T-helper 17 cell (primary cell): Measurements from ENCODE around the gene WDR19. TPM values are rescaled to one million over a fixed set of nuclear protein-coding genes. Genes with fewer than 3 reads are reported as not detected.
"Not testable (repeated sequence)": the region's sequence is repeated elsewhere in the genome, so short reads cannot be mapped to it uniquely, and the experiment has no call there.

Experiments
- ATAC-seq: fragments of 150-1000 bp; cut with Tn5 transposase; 2 replicates; pipeline ENCODE4 v1.10.0; 2021; ENCODE audit warnings: mild to moderate bottlenecking, moderate library complexity
- DNase-seq, 3 donors: peaks; one replicate each; pipeline versions ENCODE4 v3.0.0 to v3.0.0-alpha.2; 2020 to 2021
- H3K9me3 ChIP-seq: one replicate; pipeline ENCODE4 v1.7.0; 2013; ENCODE audit warnings: low read length, mild to moderate bottlenecking; ENCODE audit not compliant: control insufficient read depth, poor library complexity, severe bottlenecking
- H3K27ac Mint-ChIP-seq: one replicate; pipeline ENCODE4 v1.8.0; 2022; ENCODE audit warnings: mild to moderate bottlenecking, moderate library complexity, mixed read lengths
- H3K27me3 Mint-ChIP-seq: one replicate; pipeline ENCODE4 v1.8.0; 2022; ENCODE audit warnings: mixed read lengths
- H3K36me3 Mint-ChIP-seq: one replicate; pipeline ENCODE4 v1.8.0; 2022; ENCODE audit warnings: low read depth, mixed read lengths
- H3K4me1 Mint-ChIP-seq: one replicate; pipeline ENCODE4 v1.8.0; 2022; ENCODE audit warnings: mild to moderate bottlenecking, mixed read lengths
- H3K4me3 Mint-ChIP-seq: one replicate; pipeline ENCODE4 v1.8.0; 2022; ENCODE audit warnings: mild to moderate bottlenecking, moderate library complexity, mixed read lengths
- total RNA-seq, 4 donors: library from RNA in 2 of 4; stranded (reverse) in 2 of 4; gene quantifications; one replicate each; pipeline ENCODE4 v1.2.3 and lab custom pipeline; 2022 to 2026

WDR19 gene
- total RNA-seq, 2 donors from 2014 or later, result 14.1 to 15.5 TPM

DNA sequence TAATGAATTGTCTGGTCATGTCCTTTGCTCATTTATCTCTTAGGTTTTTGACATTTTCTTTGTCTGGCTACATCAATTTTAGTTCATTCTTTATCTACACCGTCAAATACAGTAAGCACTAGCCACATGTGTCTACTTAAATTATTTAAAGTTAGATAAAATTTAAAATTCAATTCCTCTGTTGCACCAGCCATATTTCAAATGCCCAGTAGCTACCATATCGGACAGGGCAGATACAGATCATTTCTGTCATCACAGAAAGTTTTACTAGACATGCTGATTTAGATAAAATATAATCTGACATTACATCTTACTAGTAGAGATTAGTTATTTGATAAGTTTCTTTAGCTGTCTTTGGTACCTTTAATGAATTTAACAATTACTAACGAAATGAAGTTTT lies 61.1 kb downstream of the WDR19 start:
- Mint-ChIP-seq H3K36me3 (peaks cover 4% of the 10 kb centered on the region), H3K4me1 (no peaks in the 10 kb centered on the region), H3K27ac (no peak overlapping the region), H3K4me3 (no peak overlapping the region), H3K27me3 (no peaks in the 10 kb centered on the region)
- no peak for ATAC-seq
- H3K9me3 ChIP-seq, result no peaks in the 10 kb centered on the region
- DNase-seq, result no peak

DNA sequence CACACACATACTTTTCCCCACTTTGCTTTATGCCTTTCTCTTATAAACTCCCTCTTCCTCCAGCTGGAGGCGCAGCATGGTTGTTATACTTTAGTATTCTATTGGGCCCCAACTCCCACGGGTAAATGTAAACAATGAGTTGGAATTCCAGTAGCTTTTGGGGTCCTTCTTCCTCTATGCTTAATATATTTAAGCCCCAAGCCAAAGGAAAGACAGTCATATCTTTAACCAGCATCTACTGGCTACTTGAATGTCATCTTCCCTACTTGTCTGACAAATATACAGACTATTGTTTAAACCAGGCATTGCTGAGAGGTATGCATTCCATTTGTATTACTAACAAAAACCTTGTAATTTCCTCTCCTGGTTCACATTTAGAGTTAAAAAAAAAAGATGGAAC lies 72.9 kb downstream of the WDR19 start:
- DNase-seq (no peak), ATAC-seq (no peak)
- no peaks in the 10 kb centered on the region for H3K9me3 ChIP-seq
- Mint-ChIP-seq H3K4me3 (no peak overlapping the region), H3K36me3 (peaks cover 2% of the 10 kb centered on the region), H3K27ac (no peak overlapping the region), H3K4me1 (peaks cover 2% of the 10 kb centered on the region), H3K27me3 (no peaks in the 10 kb centered on the region)

DNA sequence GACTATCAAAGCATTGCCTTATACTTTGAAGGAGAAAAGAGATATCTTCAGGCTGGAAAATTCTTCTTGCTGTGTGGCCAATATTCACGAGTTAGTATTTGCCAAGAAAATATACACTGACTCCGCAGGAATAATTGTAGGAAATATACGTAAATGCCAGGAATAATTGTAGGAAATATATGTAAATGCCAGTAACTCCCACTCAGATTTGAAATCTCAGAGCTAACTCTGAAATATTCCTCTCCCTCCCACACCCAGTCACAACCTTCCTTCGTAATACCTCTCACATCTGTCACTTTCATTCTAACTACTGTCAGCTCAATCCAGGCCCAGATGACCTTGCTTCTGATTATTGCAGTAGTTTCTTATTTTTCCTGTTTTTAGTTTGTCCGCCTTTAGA lies 73.5 kb downstream of the WDR19 start:
- no peaks in the 10 kb centered on the region for H3K9me3 ChIP-seq
- DNase-seq (no peak), ATAC-seq (no peak)
- H3K4me3 Mint-ChIP-seq, result no peak overlapping the region
- no peak overlapping the region for H3K27ac Mint-ChIP-seq
- H3K36me3 Mint-ChIP-seq, result peaks cover 2% of the 10 kb centered on the region
- H3K4me1 Mint-ChIP-seq, result peaks cover 2% of the 10 kb centered on the region
- no peaks in the 10 kb centered on the region for H3K27me3 Mint-ChIP-seq

DNA sequence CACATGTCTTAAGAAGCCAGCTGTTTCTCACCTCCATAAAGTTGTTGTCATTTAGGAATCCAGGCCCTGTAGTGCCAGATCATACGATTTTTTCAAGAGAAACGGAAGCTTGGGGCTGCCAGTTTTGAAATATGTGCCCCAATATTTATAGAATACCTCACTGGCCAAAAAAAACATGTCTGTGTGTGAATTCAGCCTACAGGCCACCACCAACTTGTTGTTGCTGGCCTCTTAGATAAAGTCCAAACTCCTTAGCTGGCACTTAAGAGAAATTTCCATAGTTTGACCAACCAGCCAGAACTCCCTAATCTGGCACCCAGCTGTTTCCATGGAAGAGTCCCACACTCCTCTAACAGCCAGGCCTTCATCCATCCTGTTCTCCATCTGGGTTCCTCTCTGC lies 74.1 kb downstream of the WDR19 start:
- H3K27me3 Mint-ChIP-seq, result no peaks in the 10 kb centered on the region
- H3K4me3 Mint-ChIP-seq, result no peak overlapping the region
- no peak for ATAC-seq
- H3K4me1 Mint-ChIP-seq, result peaks cover 2% of the 10 kb centered on the region
- H3K27ac Mint-ChIP-seq, result no peak overlapping the region
- peaks cover 2% of the 10 kb centered on the region for H3K36me3 Mint-ChIP-seq
- no peaks in the 10 kb centered on the region for H3K9me3 ChIP-seq
- no peak for DNase-seq

DNA sequence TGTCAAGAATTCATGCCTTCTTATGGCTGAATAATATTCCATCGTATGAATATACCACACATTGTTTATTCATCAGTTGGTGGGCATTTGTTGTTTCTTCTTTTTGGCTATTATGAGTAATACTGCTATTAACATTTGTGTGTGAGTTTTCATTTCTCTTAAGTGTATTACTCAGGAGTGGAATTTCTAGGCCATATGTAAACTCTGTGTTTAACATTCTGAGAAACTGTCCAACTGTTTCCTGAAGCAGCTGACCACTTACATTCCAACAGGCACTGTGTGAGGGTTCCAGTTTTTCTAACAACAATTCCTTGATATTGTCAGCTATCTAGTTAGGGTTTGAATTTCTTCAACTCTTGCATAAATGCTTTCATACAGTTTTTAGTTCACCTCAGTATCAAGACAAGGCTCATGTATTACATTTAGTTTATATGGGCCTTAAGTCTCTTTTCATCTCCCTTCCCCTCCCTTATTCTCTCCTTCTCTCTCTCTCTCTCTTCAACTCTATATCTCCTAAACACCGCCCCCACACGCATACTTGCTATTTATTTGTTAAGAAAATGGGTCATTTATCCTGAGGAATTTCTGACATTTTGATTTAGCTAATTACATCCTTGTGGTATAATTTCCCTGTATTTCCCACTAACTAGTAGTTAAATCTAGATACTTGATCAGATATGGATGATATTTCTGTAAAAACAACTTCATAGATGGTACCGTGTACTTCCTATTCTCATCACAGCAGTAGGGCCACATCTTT lies 77.4 kb downstream of the WDR19 start:
- Mint-ChIP-seq H3K4me3 (no peak overlapping the region), H3K27me3 (no peaks in the 10 kb centered on the region), H3K36me3 (peaks cover 9% of the 10 kb centered on the region), H3K4me1 (peaks cover 6% of the 10 kb centered on the region), H3K27ac (no peak overlapping the region)
- ATAC-seq (no peak), DNase-seq (no peak)
- no peaks in the 10 kb centered on the region for H3K9me3 ChIP-seq

DNA sequence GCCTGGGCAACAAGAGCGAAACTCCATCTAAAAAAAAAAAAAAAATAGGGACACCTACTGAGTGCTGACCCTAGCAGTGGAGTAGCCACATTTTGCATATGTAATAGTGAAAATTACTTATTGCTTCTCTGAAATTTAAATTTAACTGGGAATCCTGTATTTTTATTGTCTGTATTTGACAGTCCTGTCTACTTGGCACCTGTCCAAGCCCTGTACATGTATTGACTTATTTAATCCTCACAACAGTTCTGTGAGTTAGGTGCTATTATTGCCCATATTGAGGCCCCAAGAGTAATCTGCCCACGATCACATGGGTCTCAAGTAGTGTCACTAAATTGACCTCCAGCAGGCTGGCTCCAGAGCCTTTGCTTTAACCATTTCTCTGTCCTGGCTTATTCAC lies 81.6 kb downstream of the WDR19 start:
- no peaks in the 10 kb centered on the region for H3K27me3 Mint-ChIP-seq
- no peak overlapping the region for H3K4me3 Mint-ChIP-seq
- no peak for ATAC-seq
- DNase-seq, result no peak
- H3K9me3 ChIP-seq, result no peaks in the 10 kb centered on the region
- peaks cover 7% of the 10 kb centered on the region for H3K36me3 Mint-ChIP-seq
- peaks cover 4% of the 10 kb centered on the region for H3K4me1 Mint-ChIP-seq
- H3K27ac Mint-ChIP-seq, result no peak overlapping the region

DNA sequence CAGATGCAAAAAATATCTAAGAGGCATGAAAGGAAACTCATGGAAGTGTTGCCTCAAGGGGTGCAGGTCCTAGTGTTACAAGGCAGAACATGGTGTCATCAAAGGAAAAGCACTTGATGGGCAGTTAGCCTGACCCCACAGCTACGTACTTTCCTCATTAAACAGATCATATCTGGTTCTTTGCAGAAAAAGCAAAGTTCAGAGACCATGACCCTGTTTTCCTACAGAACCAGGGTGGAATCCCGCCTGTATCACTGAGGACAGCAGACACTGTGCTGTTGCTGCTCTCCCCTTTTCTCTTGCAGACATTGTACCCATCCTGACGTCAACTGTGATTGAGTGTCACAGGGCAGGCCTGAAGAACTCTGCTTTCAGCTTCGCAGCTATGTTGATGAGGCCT lies 92.2 kb downstream of the WDR19 start:
- no peak for ATAC-seq
- H3K9me3 ChIP-seq, result no peaks in the 10 kb centered on the region
- H3K4me1 Mint-ChIP-seq, result no peaks in the 10 kb centered on the region
- no peak overlapping the region for H3K4me3 Mint-ChIP-seq
- H3K36me3 Mint-ChIP-seq, result peaks cover 7% of the 10 kb centered on the region
- H3K27ac Mint-ChIP-seq, result no peak overlapping the region
- DNase-seq, result no peak
- no peaks in the 10 kb centered on the region for H3K27me3 Mint-ChIP-seq

DNA sequence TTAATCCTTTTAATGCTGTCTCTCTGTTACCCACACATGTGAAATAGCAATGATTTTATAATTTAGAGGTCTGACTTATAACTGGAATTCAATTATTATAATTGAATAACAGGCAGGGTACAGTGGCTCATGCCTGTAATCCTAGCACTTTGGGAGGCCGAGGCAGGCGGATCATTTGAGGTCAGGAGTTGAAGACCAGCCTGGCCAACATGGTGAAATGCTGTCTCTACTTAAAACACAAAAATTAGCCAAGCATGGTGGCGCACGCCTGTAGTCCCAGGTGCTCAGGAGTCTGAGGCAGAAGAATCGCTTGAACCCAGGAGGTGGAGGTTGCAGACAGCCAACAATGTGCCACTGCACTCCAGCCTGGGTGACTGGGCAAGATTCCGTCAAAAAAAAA lies 95.3 kb downstream of the WDR19 start:
- not testable (repeated sequence) for H3K4me3 Mint-ChIP-seq, DNase-seq, ATAC-seq, H3K27ac Mint-ChIP-seq, H3K27me3 Mint-ChIP-seq, H3K36me3 Mint-ChIP-seq, H3K4me1 Mint-ChIP-seq, H3K9me3 ChIP-seq

DNA sequence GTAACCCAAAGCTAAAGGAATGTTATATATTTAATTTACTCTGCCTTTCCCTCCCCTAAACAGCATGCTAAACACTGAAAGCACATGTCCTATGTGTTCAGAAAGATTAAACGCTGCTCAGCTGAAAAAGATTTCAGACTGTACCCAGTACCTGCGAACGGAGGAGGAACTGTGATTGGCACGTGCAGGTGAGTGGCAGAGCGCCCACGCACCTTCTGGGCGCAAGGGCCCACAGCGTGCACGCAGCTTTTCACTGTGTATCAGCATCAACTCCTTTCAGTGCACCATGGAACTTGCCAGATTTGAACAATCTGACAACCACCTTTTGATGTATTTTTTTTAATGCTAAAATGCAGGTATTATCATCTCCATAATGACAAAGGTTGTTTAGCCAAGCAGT lies 96.1 kb downstream of the WDR19 start:
- Mint-ChIP-seq H3K4me1 (no peaks in the 10 kb centered on the region), H3K27ac (no peak overlapping the region), H3K4me3 (no peak overlapping the region), H3K27me3 (no peaks in the 10 kb centered on the region), H3K36me3 (peaks cover 2% of the 10 kb centered on the region)
- no peak for ATAC-seq
- no peaks in the 10 kb centered on the region for H3K9me3 ChIP-seq
- DNase-seq, result no peak

DNA sequence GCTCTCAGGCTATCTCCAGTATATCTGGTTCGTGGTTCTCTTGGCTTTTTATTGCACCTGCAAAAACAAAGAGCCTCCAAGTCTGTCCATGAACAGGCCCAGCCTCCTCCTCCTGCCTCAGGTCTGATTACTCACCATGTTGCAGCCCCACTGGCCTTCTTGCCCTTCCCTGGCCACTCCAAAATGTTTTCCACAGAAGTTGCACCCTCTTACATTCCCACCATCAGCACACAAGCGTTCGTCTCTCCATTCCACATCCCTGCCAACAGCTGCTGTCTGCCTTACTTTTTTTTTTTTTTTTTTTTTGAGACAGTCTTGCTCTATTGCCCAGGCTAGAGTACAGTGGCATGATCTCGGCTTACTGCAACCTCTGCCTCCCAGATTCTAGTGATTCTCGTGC lies 97.1 kb downstream of the WDR19 start:
- no peaks in the 10 kb centered on the region for H3K4me1 Mint-ChIP-seq
- H3K4me3 Mint-ChIP-seq, result no peak overlapping the region
- ATAC-seq (no peak), DNase-seq (no peak)
- no peaks in the 10 kb centered on the region for H3K27me3 Mint-ChIP-seq
- no peaks in the 10 kb centered on the region for H3K9me3 ChIP-seq
- peaks cover 2% of the 10 kb centered on the region for H3K36me3 Mint-ChIP-seq
- H3K27ac Mint-ChIP-seq, result no peak overlapping the region

DNA sequence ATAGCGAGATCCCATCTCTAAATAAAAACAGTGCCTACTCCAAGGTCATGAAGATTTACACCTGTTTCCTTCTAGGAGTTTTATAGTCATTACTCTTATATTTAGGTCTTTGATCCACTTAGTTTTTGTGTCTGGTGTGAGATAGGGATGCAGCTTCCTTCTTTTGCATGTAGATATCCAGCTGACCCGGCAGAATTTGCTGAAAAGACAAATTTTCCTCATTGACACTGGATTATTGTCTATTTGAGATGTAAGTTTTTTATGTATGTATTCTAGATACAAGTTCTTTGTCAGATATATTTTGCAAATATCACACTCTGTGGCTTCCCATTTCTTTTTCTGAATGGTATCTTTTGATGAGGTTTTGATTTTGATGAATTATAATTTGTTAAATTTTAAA lies 98.4 kb downstream of the WDR19 start:
- Mint-ChIP-seq H3K4me3 (no peak overlapping the region), H3K27ac (no peak overlapping the region), H3K36me3 (peaks cover 2% of the 10 kb centered on the region), H3K27me3 (no peaks in the 10 kb centered on the region), H3K4me1 (no peaks in the 10 kb centered on the region)
- DNase-seq, result no peak
- ATAC-seq, result no peak
- H3K9me3 ChIP-seq, result no peaks in the 10 kb centered on the region

DNA sequence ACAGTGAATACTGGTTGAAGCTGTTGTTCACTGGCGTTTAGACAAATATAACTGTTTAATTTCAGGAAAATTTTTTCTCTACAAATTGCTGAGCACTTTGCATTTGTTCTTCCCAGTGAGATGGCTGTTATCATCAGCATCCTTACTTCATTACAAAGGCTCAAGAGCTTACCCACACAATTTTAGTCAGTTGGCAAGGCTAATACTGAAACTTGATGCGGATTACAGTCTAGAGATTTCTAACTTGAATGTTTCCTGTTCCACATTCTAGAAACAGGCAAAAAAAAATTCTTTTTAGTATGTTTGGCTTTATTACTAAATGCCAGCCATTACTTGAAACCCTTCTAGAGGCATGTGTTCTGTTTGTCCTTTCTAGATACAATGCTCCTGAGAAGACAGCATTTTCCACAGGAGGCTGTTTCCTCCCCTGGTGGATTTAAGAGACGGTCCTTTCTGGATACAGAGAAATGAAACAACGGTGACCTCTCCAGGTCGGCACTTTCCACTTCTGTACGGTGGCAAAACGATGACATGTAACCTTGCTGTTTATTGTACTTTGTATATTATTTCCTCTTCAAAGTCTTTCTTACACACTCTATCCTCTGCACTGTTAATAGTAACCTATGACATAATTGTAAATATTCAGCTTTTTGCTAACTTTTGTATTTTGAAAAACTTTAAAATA lies 102.9 kb downstream of the WDR19 start:
- Mint-ChIP-seq H3K27ac (peak overlapping the region; percentile 68), H3K4me3 (no peak overlapping the region), H3K27me3 (no peaks in the 10 kb centered on the region), H3K4me1 (peaks cover 7% of the 10 kb centered on the region), H3K36me3 (peaks cover 7% of the 10 kb centered on the region)
- DNase-seq (no peak), ATAC-seq (no peak)
- no peaks in the 10 kb centered on the region for H3K9me3 ChIP-seq

DNA sequence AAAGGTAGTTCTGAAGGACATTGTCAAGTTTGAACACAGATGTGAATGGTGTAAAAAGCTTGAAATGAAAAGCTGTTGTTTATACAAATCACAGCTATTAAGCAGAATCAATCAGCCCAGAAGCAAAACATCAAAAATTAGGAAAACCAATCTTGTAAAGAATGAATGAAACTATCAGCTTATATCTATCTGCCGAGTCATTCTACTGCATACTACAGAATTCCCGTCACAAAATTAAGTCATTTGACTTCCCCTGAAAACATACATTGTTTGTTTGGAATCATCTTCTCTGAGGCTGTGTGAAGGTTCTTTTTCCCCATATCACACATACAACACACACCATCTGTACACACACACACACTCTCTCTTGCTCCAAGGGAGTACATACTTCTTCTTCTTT lies 103.5 kb downstream of the WDR19 start:
- Mint-ChIP-seq H3K4me3 (no peak overlapping the region), H3K27ac (peak overlapping the region; percentile 68), H3K27me3 (no peaks in the 10 kb centered on the region), H3K36me3 (peaks cover 7% of the 10 kb centered on the region), H3K4me1 (peaks cover 7% of the 10 kb centered on the region)
- DNase-seq (no peak), ATAC-seq (no peak)
- H3K9me3 ChIP-seq, result no peaks in the 10 kb centered on the region

DNA sequence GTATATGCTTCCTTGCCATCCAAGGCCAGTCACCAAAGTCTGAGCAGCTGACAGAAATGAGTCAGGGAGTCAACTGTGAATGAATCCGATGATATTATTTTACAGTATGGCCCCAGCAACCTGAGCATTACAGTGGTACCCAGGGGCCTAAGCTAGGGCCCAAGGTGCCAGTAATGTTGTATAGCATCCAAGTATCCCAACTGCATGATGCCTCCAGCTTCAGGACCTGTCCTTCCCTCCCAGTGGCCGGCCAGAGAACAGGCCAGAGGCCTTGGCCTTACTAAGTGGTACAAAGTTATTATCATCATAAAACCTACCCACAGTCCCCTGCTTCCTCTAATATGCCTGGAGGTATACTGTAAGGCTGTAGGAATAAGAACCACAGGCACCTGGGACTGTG lies 103.9 kb downstream of the WDR19 start:
- H3K4me3 Mint-ChIP-seq, result no peak overlapping the region
- H3K9me3 ChIP-seq, result no peaks in the 10 kb centered on the region
- H3K4me1 Mint-ChIP-seq, result peaks cover 7% of the 10 kb centered on the region
- H3K27ac Mint-ChIP-seq, result peak overlapping the region; percentile 5
- no peak for ATAC-seq
- peaks cover 7% of the 10 kb centered on the region for H3K36me3 Mint-ChIP-seq
- no peak for DNase-seq
- H3K27me3 Mint-ChIP-seq, result no peaks in the 10 kb centered on the region
